ENCODE results near the gene MDC1.

GRCh38 chr6:30727920-30728553 is 11.0 kb upstream of the MDC1 start:
- TF ChIP-seq EZH2phosphoT487 (IDR thresholded peaks at IDR 0.05; ENCODE audit: insufficient read depth, low read depth), result no peak
- no peak for TF ChIP-seq EZH2 (IDR thresholded peaks at IDR 0.05; ENCODE audit: insufficient read depth, poor library complexity, severe bottlenecking)
